Cortex of kidney (tissue), 1 donor: Measurements from ENCODE around the gene RB1.

Experiments
- DNase-seq: peaks from one replicate; lab custom pipeline; 2025; lab: John Stamatoyannopoulos, UW

RB1 gene

DNA sequence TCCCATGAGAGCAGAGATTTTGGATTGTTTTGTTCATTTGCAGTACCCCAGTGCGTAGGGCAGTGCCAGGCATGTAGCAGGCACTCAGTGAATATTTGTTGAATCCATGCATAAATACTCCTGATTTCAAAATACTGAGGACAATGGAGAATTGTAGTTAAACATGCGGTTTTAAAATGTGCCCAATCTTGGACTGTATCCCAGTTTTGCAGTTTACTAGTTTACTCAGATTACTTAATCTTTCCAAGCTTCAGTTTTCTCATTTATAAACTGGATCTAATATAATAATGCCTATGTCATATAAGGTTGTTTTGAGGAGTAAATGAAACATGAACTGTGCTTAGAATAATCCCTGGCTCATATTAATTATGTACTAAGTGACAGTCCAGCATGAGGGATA, 190.3 kb downstream of the RB1 start:
- DNase-seq, result no peak

DNA sequence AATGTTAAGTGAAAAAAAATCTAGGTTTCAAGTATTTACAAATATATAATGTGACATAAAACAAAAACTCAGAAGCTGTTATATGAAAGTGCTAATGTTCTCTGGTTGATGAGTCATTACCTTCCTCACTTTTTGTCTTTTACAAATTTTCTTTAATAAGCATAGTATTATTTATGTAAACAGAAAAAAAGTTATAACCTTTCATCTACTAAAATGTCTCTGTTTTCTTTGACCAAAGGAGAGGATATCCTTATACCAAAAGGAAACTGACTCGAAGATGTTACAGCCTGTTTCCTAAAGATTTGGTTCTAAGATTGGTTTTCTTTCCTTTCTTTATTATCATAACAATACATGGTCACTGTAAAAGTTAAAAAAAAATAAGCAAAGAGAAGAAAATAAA, 191.3 kb downstream of the RB1 start:
- no peak for DNase-seq

DNA sequence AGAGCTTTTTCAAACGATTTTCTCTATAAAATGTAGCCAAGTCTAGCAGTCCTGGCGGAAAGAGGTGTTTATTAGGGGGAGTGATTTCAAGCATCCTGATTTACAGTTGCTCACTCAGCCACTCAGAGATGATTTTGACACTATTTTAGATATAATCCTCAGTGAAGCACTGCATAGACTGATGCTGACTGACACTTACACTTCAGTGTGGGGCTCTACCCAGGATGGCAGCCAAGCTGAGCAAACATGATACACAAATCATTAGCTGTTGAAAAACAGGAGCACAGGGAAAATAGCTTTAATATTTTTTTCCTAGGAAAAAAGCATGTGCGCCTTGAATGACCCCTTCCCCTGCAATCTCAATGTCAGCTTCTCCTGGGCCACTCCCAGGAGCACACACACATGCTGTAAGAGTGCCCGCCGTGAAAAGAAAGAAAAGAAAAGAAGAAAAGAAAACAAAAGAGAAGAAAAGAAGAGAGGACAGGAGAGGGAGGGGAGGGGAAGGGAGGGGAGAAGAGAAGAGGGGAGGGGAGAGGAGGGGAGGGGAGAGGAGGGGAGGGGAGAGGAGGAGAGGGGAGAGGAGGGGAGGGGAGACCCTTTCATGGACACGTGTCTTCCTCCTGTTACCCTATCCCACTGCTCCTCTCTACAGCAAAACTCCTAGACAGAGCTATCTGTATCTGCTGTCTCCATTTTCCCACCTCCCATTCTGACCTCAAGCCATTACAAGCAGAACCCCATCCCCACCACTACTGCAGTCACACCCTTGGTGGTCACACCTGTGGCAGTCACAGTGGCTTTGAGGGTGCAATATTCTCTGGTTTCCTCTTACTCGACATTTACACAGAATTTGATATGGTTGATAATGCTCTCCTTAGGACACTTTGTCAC, 193.0 kb downstream of the RB1 start:
- DNase-seq, result no peak

DNA sequence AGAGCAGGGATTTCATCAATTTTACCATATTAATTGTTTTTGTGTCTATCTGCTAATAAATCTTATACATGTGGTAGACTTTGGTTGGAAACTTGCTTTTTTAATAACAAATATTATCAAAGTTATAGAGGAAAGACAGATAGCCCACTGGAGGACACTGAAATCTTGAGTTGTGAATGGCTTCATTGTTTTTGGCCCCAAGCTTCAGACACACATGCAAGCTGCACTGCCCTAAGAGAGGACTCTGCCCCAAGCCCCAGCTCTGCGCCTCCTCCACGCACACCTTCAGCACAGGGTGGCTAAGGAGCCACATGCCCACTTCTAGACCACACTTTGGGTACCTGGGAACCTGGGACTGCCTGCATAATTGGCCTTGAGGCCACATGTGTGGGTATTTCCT, 194.1 kb downstream of the RB1 start:
- no peak for DNase-seq

DNA sequence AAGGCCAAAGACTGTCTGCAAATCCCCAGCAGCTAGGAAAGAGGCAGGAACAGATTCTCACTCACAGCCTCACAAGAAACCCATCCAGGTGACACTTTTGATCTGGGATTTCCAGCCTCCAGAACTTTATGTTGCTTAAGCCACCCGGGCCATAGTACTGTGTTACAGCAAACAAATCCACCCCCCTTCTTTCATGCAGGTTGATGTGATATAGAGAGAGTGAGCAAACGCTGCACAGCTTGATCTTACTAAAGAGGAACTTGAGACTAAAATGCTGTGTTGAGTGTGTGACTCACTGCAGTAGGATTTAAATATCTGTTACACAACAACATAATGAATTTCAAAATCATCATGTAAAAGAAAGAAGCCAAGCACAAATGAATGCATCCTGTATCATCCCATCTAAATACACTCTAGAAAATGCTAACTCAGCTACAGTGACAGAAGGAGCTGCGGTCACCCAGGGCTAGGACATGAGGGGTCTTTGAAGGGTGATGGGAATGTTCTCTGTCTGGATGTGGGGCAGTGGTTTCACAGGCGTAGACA, 197.2 kb downstream of the RB1 start:
- no peak for DNase-seq

DNA sequence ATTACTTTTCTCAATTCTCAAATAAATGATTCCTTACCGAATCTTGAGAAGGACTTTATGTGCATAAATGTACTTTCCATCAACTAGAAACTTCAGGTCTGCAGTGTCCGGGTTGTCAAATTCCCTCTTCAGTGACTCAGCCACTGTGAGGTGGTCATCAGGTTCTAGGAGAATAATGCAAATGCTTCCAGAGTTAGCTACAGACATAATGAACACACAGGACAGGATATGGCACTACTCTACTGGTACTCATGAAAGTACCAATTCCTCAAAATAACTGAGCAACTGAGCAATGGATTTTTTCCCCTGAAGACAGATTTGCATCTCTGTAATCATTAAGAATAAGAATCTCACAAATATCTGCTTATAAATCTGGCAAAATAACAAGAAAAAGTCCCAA, 198.2 kb downstream of the RB1 start:
- no peak for DNase-seq

DNA sequence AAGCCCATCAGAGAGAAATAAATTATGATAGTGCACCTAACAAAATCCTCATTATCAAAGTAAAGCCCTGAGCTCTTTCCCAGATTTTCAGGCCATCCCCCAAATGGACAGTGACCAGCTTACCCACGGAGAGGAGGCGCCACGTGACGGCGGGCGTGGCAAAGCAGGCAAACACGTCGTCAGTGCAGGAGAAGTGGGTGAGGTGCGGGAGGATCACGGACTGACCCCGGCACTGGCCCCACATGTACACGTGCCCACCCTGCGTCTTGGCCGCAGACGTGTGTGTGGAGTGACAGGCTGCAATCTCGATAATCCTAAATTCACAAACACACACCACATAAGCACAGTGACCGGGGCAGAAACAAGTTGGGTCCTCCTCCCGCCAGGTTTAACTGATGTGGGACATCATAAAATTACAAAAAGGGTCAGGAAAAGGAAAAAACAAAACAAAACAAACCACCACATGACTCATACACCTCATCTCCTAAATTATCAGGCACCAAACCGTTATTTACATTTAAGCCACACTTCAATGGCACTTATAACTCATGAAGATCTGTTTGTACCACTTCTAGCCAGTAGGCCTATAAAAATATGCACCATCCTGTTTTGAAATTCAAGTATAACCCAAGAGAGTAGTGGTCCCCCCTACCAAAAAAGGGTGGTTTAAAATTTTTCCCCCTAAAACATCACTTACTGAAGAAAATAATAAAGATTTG, 199.2 kb downstream of the RB1 start:
- DNase-seq, result no peak

DNA sequence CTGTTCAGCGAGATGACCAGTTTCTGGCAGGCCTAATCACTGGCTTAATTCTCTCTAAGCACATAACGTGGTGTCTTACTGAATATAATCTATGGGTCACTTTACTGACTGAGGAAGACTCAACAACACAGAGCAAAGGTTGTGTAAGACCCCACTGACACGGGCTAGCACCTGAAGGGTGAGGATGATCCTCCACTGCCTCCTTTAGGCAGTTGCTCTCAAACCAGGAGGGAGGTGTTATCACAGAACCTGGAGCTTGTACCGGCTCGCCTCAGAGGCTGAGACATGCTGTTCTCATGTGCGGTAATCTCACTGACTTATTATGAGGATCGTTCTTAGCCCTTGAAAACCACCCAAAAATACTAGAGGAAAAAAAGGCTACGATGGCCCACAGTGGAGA, 201.1 kb downstream of the RB1 start:
- no peak for DNase-seq

DNA sequence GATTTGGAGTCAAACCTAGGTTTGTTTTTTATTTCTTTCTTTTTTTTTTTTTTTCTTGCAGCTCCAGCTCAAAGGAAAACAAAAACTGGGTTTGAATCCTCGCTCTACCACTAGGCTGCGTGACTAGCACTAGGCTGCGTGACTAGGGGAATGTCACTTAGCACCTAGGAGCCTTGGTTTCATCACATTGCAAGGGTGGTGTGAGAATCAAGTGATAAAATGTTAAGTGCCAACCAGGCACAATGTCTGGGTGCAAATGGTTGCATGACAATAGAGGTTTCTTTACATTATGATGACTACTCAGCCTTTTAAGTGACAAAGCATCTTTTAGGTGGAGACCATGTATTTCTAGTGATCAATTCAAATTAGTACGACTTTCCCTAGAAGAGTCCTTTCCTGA, 201.5 kb downstream of the RB1 start:
- no peak for DNase-seq

DNA sequence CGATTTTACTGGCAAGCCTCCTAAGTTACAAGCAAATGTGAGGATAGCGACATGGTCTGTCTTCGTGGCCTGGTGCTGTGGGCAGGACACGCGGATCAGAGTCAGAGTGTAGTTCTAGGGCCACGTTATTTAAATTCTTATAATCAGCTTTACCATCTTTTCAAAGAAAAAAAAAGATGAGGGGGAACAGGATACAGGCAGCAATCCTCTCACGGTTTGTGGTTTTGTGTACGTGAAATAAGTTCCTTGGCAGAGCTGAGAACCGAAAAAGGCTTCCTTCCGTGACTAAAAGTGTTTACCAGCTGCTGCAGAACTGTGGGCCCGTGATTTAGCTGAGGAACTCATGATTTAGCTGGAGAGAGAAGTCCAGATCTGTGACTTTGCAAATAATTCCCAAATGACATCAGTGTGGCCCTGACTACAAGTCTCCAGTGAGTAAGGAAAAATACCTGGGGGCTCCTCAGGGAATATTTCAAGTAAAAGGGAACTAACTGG, 202.1 kb downstream of the RB1 start:
- no peak for DNase-seq

DNA sequence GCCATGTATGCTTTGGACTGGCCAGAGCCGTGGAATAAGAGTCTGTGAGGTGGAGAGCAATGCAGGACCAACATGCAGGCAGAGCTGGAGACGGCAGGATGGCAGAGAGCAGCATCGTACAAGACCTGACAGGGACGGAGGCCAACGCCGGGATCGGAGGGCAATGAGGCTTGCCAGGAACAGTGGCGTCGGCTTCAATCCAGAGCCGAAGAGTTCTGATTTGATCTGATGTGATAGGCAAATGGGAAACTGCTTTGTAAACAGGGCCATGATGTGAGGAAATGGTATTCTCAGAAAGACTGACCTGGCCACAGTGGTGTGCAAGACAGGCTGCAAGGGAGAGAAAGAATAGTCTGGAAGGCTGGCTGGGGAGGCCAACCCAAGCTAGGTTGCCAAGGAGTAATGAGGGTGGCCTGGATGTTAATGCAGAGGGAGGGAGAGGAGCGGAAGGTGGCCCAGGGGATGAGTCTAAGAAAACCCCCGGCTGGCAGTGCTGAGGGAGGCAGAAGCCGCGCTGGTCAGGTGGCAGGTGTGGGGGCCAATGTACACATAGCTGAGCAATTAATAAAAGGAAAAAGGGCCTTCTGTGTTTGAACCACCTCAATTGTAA, 202.6 kb downstream of the RB1 start:
- no peak for DNase-seq

DNA sequence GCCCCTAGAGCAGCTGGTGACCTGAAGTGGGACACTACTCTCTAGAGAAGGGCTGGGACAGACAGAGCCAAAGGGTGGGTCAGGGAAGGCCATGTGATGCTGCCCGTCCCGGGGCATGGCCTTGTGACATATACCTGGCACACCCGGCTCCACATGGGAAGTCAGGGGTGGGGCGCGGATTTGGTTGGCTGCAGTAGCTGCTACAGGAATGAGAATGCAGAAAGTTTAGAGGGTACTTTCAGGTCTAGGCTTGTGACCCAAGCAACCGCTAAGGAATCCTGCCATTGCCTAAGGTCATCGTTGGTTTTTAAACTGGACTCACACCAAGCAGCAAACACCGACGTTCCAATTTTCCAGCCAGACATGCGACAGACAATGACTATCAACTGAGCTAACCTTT, 203.5 kb downstream of the RB1 start:
- DNase-seq, result no peak

DNA sequence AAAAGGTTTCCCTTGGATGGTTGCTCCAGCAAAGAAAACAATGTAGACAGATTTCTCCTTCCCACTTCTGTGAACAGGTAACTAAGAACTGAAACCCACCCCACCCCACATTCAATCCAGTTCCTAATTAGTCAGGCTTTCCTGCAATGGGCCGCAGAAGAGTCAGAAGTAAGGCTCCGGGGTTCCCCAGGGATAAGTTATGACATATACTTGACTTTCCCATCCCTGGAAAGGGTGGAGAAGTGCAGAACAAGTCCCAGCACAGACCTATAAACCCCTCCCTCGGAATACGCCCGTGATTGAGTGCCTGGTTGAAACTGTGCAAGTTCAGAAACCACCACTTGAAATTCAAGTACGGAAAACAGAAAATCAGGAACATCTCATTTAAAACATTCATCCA, 204.5 kb downstream of the RB1 start:
- no peak for DNase-seq

DNA sequence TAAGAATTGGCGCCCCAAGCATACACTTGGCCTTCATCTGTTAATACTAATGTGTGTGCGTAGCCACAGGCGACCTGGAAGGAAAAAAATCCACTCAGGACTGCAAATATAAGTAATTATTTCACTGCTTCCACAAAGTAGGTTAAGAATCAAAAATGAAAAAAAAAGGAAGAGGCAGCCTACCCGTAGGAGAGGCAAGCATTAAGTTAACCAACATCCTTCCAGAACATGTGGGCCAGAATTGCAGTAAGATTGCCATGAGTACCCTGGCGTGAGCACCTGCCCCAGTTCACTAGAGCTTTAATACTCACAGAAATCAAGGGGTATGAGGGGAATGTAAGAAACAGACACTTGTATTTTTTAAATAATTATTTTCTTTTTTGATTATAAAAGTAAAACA, 207.1 kb downstream of the RB1 start:
- DNase-seq, result no peak

DNA sequence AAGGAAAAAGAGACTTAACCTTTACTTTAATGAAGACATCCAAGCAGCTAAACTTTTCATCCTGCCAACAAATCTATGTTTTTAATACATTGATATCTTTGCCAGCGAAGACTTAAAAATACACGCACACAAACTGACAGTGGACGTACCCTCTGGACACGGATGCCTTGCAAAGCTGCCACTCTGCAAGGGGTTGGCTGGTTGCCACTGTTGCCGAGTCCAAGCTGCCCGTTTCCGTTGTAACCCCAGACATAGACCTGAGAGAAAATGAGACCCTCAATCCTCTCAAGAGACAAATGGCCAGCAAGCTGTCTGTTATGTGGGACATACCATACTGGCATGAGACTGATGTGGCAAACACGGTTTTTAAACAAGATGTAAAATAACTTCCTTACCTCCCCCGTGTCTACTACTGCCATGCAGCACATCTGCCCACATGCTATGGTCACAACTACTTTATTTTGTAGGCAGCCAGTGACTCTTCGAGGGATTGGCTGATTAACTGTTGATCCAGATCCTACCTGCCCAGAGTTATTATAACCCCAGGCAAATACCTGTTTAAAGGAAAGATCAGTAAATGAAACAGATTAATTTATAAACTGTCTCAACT, 208.2 kb downstream of the RB1 start:
- no peak for DNase-seq

DNA sequence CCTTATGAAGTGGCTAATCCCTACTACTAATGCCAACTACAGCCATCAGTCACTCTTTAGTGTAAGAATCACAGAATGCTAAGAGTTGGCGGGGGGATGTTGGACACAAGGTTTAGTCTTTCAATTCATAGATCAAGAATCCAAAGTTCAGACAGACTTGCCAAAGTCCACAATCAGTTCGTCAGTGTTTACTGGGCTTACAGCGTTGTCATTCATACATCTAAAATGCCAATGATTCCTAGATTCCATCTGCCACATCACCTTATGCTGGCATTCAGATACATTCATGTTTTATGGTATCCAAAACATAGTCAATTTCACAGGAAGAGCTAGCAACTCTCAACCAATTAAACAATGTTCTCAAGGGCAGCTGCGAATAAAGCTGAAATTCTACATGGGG, 211.2 kb downstream of the RB1 start:
- DNase-seq, result no peak

DNA sequence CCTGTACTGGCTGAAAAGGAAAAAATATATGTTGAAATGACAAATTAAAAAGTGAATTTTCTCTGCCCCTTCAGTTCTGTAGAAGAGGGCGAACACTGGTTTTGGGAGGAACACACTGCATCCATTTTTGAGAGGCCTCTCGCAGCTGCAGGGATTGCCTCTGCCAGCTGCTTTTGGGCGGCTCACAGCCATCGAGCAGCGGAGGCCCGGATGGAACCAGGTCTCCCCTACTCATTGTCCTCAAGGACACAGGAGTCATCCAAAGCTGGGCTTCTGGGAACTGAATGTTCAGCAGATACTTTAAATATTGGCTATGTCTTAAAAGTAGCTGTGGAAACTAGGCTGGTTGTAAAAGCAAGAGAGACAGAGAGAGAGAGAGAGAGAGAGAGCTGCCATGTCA, 212.2 kb downstream of the RB1 start:
- DNase-seq, result no peak

DNA sequence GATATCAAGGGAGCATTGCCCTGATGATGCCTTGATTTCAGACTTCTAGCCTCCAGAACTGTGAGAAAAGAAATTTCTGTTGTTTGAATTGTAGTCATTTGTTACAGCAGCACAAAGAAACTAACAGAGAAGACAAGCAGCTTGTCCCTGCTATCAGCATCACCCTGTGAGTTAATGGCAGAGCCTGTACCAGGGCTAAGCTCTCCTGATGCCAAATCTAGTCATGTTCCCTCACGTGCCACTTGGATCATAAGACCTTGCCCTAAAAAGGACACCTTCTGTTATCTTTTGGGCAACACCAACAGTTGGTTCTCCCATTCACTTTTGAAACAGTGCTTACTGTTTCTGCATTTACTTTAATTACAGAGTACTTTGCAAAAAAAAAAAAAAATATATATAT, 214.5 kb downstream of the RB1 start:
- DNase-seq, result no peak

DNA sequence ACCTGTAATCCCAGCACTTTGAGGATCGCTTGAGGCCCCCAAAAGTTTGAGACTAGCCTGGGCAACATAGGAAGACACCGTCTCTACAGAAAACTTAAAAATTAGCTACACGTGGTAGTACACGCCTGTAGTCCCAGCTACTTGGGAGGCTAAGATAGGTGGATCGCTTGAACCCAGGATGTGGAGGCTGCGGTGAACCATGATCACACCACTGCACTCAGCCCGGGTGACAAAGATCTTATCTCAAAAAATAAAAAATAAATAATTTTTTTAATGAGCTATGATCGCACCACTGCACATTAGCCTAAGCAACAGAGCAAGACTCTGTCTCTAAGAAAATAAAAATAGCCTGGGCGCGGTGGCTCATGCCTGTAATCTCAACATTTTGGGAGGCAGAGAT, 222.7 kb downstream of the RB1 start:
- DNase-seq, result no peak

DNA sequence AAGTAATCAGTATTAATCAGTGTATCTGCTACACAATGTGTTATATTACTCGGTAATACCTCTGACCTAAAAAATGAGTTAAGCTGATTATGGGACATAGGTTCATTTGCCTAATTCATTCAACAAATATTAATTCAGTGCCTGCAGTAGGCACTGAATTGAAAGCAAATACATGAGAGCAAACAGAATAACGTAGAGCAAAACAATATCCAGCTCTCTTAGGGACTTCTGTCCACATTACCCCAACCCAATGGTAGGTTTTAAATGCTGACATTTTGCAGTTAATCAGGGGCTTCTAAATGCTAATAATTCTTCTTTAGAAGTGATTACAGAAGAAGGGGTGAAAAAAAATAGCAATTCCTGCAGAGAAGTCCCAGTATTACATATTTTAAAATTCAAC, 224.4 kb downstream of the RB1 start:
- no peak for DNase-seq

DNA sequence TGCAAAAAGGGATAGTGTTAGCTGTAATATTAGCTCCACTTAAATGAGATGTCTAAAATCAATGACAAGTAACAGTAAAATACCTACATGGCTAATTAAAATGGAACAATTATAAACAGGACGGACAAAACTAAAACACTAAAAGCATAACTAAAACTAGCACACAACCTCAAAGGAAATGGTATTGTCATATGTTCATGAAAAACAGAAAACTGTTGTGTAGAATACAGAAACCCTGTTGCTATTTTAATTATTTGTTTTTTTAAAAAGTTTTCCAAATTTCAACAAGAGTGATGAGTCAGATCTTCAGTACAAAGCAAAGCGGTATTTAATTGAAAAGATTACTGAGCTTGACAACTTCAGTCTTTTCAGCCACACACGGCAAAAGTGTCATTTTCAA, 225.2 kb downstream of the RB1 start:
- DNase-seq, result no peak

DNA sequence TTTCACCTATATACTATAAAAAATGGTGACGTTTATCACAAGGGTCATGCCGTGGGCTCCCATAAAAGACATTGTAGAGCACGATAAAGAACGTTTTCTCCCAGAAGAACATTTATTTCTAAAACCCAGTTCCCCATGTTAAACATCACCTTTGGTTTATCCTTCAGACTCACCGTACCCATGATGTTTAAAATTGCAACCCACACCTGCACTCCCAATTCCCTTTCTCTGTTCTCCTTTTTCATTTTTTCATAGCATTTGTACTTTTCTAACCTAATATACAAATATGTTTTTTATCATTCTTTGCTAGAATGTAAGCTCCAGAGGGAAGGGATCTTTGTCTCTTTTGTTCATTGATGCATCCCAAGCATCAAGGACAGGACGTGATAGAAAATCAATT, 227.3 kb downstream of the RB1 start:
- no peak for DNase-seq
